Prostate gland (tissue), 2 donors: Measurements from ENCODE around the gene HLA-DQB1.

Source experiments
- POLR2A ChIP-seq: fragments of 450-650 bp; IDR thresholded peaks from one replicate; pipeline ENCODE4 v1.6.1; 2016; ENCODE audit warnings: antibody characterized with exemption, mild to moderate bottlenecking
- POLR2AphosphoS5 ChIP-seq: sonication (generic); formaldehyde crosslinking; IDR thresholded peaks from one replicate; pipeline ENCODE4 v1.6.1; 2017; ENCODE audit warnings: antibody characterized with exemption
- TF ChIP-seq, protein P1 (sequence below), 4 experiments: fragments of 200-600 bp in 2 of 4; fragments of 450-650 bp in 2 of 4; sonication (generic) in 2 of 4; IDR thresholded peaks; 1 replicate in 3 of 4; 2 replicates in 1 of 4; pipeline ENCODE4 v1.5.1; 2016 to 2019; ENCODE audit warnings: antibody characterized with exemption in 4 of 4, mild to moderate bottlenecking in 2 of 4, moderate library complexity in 2 of 4

GRCh38 chr6:32669240-32669639, 2.8 kb upstream of the HLA-DQB1 start:
- TF ChIP-seq, protein P1, sequence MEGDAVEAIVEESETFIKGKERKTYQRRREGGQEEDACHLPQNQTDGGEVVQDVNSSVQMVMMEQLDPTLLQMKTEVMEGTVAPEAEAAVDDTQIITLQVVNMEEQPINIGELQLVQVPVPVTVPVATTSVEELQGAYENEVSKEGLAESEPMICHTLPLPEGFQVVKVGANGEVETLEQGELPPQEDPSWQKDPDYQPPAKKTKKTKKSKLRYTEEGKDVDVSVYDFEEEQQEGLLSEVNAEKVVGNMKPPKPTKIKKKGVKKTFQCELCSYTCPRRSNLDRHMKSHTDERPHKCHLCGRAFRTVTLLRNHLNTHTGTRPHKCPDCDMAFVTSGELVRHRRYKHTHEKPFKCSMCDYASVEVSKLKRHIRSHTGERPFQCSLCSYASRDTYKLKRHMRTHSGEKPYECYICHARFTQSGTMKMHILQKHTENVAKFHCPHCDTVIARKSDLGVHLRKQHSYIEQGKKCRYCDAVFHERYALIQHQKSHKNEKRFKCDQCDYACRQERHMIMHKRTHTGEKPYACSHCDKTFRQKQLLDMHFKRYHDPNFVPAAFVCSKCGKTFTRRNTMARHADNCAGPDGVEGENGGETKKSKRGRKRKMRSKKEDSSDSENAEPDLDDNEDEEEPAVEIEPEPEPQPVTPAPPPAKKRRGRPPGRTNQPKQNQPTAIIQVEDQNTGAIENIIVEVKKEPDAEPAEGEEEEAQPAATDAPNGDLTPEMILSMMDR (IDR thresholded peaks at IDR 0.05): no peak
- no peak for TF ChIP-seq POLR2AphosphoS5
- TF ChIP-seq POLR2A: no peak
